ENCODE results near the gene NIPAL4.

NIPAL4 gene

DNA sequence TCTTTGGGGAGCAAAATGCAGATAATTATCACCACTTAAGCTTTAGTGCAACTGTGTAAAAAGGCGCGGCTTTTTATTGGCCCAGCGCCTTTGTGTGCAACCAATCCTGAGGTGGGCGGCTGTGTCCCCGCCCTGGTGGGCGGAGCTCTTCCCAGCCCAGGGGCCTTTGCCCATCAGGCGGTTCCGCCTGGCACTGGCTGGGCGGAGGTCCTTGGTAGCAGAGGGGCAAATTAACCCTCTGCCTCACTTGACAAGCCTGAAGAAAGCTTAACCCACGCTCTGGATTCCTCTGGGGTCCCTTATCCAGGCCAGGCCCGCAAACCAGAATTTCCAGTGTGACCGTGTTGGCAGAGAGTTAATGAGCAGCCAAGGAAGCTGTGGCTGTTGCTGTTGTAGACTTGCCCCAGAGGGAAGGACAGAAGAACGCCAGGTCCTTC lies 12.8 kb upstream of the NIPAL4 start:
- ATAC-seq (ENCODE audit: insufficient read depth, low read depth) (no peak), DNase-seq (no peak)
- no peak overlapping the region for H3K27ac ChIP-seq (ENCODE audit: low read length)
- H3K79me2 ChIP-seq (ENCODE audit: insufficient read depth, low read length): no peaks in the 10 kb centered on the region
- no peak overlapping the region for H2AFZ ChIP-seq (ENCODE audit: low read depth, low read length)
- H3K4me1 ChIP-seq (ENCODE audit: insufficient read depth, low read length): no peaks in the 10 kb centered on the region
- H3K9ac ChIP-seq (ENCODE audit: low read depth, low read length): no peak overlapping the region
- H4K20me1 ChIP-seq (ENCODE audit: insufficient read depth, low read length): no peaks in the 10 kb centered on the region
- H3K9me3 ChIP-seq (ENCODE audit: insufficient read depth, low read length, severe bottlenecking): no peaks in the 10 kb centered on the region
- H3K36me3 ChIP-seq (ENCODE audit: insufficient read depth, low read length): no peaks in the 10 kb centered on the region
- no peak overlapping the region for H3K4me2 ChIP-seq (ENCODE audit: insufficient read depth, low read length)
- no peaks in the 10 kb centered on the region for H3K27me3 ChIP-seq (ENCODE audit: insufficient read depth, low read length, poor library complexity)
- TF ChIP-seq, protein P1, sequence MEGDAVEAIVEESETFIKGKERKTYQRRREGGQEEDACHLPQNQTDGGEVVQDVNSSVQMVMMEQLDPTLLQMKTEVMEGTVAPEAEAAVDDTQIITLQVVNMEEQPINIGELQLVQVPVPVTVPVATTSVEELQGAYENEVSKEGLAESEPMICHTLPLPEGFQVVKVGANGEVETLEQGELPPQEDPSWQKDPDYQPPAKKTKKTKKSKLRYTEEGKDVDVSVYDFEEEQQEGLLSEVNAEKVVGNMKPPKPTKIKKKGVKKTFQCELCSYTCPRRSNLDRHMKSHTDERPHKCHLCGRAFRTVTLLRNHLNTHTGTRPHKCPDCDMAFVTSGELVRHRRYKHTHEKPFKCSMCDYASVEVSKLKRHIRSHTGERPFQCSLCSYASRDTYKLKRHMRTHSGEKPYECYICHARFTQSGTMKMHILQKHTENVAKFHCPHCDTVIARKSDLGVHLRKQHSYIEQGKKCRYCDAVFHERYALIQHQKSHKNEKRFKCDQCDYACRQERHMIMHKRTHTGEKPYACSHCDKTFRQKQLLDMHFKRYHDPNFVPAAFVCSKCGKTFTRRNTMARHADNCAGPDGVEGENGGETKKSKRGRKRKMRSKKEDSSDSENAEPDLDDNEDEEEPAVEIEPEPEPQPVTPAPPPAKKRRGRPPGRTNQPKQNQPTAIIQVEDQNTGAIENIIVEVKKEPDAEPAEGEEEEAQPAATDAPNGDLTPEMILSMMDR (IDR thresholded peaks at IDR 0.05; ENCODE audit: borderline replicate concordance, extremely low read depth, low read length, poor library complexity, severe bottlenecking): no peak
- no peak for TF ChIP-seq EZH2 (IDR thresholded peaks at IDR 0.05; ENCODE audit: borderline replicate concordance, low read depth, low read length, severe bottlenecking)
- no peak overlapping the region for H3K4me3 ChIP-seq (ENCODE audit: low read depth in 1 of 2, low read length in 2 of 2)

DNA sequence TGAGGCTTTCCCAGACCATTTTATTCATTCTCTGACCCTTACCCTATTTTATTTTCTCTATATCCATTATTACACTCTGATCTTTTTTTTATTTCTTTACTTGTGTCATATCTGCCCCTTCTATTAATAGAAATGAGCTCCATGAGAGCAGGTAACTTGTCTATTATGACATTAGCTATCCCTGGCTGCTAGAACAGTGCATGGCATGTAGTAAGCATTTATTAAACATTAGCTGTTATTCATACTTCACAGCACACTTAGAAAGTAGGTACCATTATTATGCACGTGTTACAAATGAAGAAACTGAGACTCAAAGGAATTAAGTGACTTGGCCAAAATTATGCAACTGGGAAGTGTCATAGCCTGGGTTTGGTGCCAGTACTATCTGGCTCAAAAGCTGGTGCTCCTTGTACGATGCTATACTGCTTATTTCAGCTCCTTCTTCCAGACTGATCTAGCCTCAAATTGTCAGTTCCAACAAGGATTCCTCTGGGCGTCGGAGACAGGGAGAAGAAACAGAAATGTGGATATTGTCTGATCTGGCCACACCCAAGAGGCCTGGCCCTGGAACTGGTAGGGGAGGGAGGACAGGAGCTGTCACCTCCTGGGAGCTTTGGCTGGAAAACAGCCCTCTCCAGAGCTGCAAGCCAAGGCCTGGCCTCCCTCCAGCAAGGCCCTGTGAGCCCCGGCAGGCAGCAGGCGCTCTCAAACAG lies 10.8 kb upstream of the NIPAL4 start:
- H3K79me2 ChIP-seq (ENCODE audit: insufficient read depth, low read length): no peaks in the 10 kb centered on the region

DNA sequence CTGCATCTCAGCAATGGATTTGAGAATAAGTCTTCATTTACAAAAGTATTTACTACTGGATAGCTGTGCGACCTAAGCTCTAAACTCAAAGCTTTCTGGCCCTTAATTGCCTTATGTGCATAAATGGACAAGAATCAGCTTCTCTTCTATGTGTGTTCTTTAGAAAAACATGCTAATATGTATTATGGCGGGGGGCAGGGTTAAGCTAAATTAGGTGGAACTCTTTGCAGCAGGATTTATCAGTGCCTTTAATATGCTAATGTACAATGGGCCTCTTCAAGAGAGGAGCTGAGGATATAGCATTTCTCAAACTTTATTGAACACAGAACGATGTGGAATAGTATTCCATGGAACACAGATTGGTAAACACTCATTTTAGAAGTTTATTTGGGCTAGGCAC lies 10.0 kb upstream of the NIPAL4 start:
- H2AFZ ChIP-seq (ENCODE audit: low read depth, low read length): no peak overlapping the region
- no peak overlapping the region for H3K27ac ChIP-seq (ENCODE audit: low read length)
- H3K4me1 ChIP-seq (ENCODE audit: insufficient read depth, low read length): no peaks in the 10 kb centered on the region
- H3K9me3 ChIP-seq (ENCODE audit: insufficient read depth, low read length, severe bottlenecking): no peaks in the 10 kb centered on the region
- H3K9ac ChIP-seq (ENCODE audit: low read depth, low read length): no peak overlapping the region
- TF ChIP-seq EZH2 (IDR thresholded peaks at IDR 0.05; ENCODE audit: borderline replicate concordance, low read depth, low read length, severe bottlenecking): no peak
- no peaks in the 10 kb centered on the region for H3K27me3 ChIP-seq (ENCODE audit: insufficient read depth, low read length, poor library complexity)
- ATAC-seq (ENCODE audit: insufficient read depth, low read depth) (no peak), DNase-seq (no peak)
- H3K79me2 ChIP-seq (ENCODE audit: insufficient read depth, low read length): no peaks in the 10 kb centered on the region
- H3K4me2 ChIP-seq (ENCODE audit: insufficient read depth, low read length): no peak overlapping the region
- no peak overlapping the region for H3K4me3 ChIP-seq (ENCODE audit: low read depth in 1 of 2, low read length in 2 of 2)
- no peaks in the 10 kb centered on the region for H4K20me1 ChIP-seq (ENCODE audit: insufficient read depth, low read length)
- no peaks in the 10 kb centered on the region for H3K36me3 ChIP-seq (ENCODE audit: insufficient read depth, low read length)

More for the DNA sequence above, 10.8 kb upstream of the NIPAL4 start:
- Histone ChIP-seq H3K9me3 (ENCODE audit: insufficient read depth, low read length, severe bottlenecking) (no peaks in the 10 kb centered on the region), H3K36me3 (ENCODE audit: insufficient read depth, low read length) (no peaks in the 10 kb centered on the region), H3K27ac (ENCODE audit: low read length) (no peak overlapping the region), H3K27me3 (ENCODE audit: insufficient read depth, low read length, poor library complexity) (no peaks in the 10 kb centered on the region), H3K4me2 (ENCODE audit: insufficient read depth, low read length) (no peak overlapping the region), H4K20me1 (ENCODE audit: insufficient read depth, low read length) (no peaks in the 10 kb centered on the region), H2AFZ (ENCODE audit: low read depth, low read length) (no peak overlapping the region), H3K9ac (ENCODE audit: low read depth, low read length) (no peak overlapping the region), H3K4me1 (ENCODE audit: insufficient read depth, low read length) (no peaks in the 10 kb centered on the region), H3K4me3 (ENCODE audit: low read depth in 1 of 2, low read length in 2 of 2) (no peak overlapping the region)
- DNase-seq (no peak), ATAC-seq (ENCODE audit: insufficient read depth, low read depth) (no peak)
- no peak for TF ChIP-seq EZH2 (IDR thresholded peaks at IDR 0.05; ENCODE audit: borderline replicate concordance, low read depth, low read length, severe bottlenecking)
- TF ChIP-seq, protein P1 (IDR thresholded peaks at IDR 0.05; ENCODE audit: borderline replicate concordance, extremely low read depth, low read length, poor library complexity, severe bottlenecking): no peak

DNA sequence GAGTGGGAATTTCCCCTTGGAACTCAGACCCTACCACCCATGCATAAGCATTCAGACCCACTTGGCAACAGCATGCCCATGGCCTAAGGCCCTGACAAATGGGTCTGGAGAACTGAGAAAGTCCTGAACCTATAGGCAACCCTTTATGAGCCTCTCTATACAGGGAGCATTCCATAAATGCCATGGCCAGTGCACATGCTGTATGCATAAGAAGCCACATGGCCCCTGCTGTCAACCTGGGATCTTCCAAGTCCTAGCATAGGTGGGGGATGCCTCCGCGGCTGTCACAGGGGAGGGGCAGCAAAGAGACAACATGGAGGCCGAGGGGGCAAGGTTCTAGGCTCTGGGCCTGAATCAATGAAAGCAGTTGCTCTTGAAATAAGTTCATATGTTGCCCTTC lies 8.2 kb upstream of the NIPAL4 start:
- no peaks in the 10 kb centered on the region for H4K20me1 ChIP-seq (ENCODE audit: insufficient read depth, low read length)
- no peak for DNase-seq
- H3K79me2 ChIP-seq (ENCODE audit: insufficient read depth, low read length): no peaks in the 10 kb centered on the region
- H3K9me3 ChIP-seq (ENCODE audit: insufficient read depth, low read length, severe bottlenecking): no peaks in the 10 kb centered on the region
- ATAC-seq (ENCODE audit: insufficient read depth, low read depth): no peak
- H3K4me1 ChIP-seq (ENCODE audit: insufficient read depth, low read length): no peaks in the 10 kb centered on the region
- H3K27me3 ChIP-seq (ENCODE audit: insufficient read depth, low read length, poor library complexity): no peaks in the 10 kb centered on the region
- no peak for TF ChIP-seq EZH2 (IDR thresholded peaks at IDR 0.05; ENCODE audit: borderline replicate concordance, low read depth, low read length, severe bottlenecking)
- TF ChIP-seq, protein P1 (IDR thresholded peaks at IDR 0.05; ENCODE audit: borderline replicate concordance, extremely low read depth, low read length, poor library complexity, severe bottlenecking): no peak
- H3K4me3 ChIP-seq (ENCODE audit: low read depth in 1 of 2, low read length in 2 of 2): no peak overlapping the region
- no peak overlapping the region for H3K9ac ChIP-seq (ENCODE audit: low read depth, low read length)
- H3K27ac ChIP-seq (ENCODE audit: low read length): no peak overlapping the region
- no peak overlapping the region for H2AFZ ChIP-seq (ENCODE audit: low read depth, low read length)
- H3K4me2 ChIP-seq (ENCODE audit: insufficient read depth, low read length): no peak overlapping the region
- no peaks in the 10 kb centered on the region for H3K36me3 ChIP-seq (ENCODE audit: insufficient read depth, low read length)

All from DND-41 (cell line).